ENCODE results near the gene SGCB.

- no peak for TF ChIP-seq ZBTB7A (IDR thresholded peaks at IDR 0.05; ENCODE audit: low read depth)
- no peak for TF ChIP-seq YY1 (IDR thresholded peaks at IDR 0.05; ENCODE audit: low read depth)
- no peak for TF ChIP-seq RAD21 (IDR thresholded peaks at IDR 0.05; ENCODE audit: low read depth)
- TF ChIP-seq USF1 (IDR thresholded peaks at IDR 0.05) = no peak
- no peak for TF ChIP-seq FOXM1 (IDR thresholded peaks at IDR 0.05; ENCODE audit: borderline replicate concordance, low read depth)
- no peak for TF ChIP-seq TAF1 (IDR thresholded peaks at IDR 0.05; ENCODE audit: low read depth)
- no peak for TF ChIP-seq REST (IDR thresholded peaks at IDR 0.05; ENCODE audit: low read depth)
- no peak for TF ChIP-seq EP300 (IDR thresholded peaks at IDR 0.05; ENCODE audit: borderline replicate concordance)
- TF ChIP-seq CEBPB (IDR thresholded peaks at IDR 0.05) = no peak
- TF ChIP-seq MAX (IDR thresholded peaks at IDR 0.05) = no peak
- TF ChIP-seq TCF12 (IDR thresholded peaks at IDR 0.05; ENCODE audit: low read depth) = no peak
- no peak for TF ChIP-seq CREB1 (IDR thresholded peaks at IDR 0.05; ENCODE audit: low read depth)
- TF ChIP-seq NFIC (IDR thresholded peaks at IDR 0.05) = no peak
Measured at GRCh38 chr4:51995647-51996220, 42.4 kb downstream of the SGCB start.

All from Ishikawa (cell line).